ENCODE measurements around the gene ZNF263.

DNA sequence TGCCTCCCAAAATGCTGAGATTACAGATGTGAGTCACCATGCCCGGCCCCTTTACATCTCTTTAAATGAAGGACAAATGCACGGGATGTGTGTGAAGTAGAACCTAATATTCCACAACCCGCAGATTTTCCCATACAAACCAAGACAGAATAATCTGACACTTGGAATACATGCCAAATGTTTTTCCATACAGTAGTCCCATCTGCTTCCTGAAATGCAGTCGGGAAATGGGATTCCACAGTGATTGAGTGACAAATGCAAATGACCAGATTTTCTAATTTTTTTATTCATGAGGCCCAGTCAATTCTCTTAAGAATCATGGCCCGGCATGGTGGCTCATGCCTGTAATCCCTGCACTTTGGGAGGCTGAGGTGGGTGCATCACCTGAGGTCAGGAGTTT lies 41.5 kb upstream of the ZNF263 start:
- TF ChIP-seq TCF7L2 (IDR thresholded peaks at IDR 0.05; ENCODE audit: low read depth, low read length): no peak
- TF ChIP-seq ZNF431 (CRISPR knock-in tag; IDR thresholded peaks at IDR 0.05; ENCODE audit: borderline replicate concordance, low read depth): no peak

All from HepG2 (cell line).